HCT116 (cell line): Measurements from ENCODE around the gene ZNF619. TPM values are rescaled to one million over a fixed set of nuclear protein-coding genes. Genes with fewer than 3 reads are reported as not detected.

Experiments used
- ATAC-seq: fragments of 200-7000 bp; cut with Tn5 transposase; 2 replicates; pipeline ENCODE4 v1.9.1; 2020; ENCODE audit warnings: mild to moderate bottlenecking, moderate library complexity
- BruUV-seq: library from RNA; stranded (reverse); fragments of 400-500 nt; replicated peaks from 2 replicates; lab custom pipeline; 2021; lab: Mats Ljungman, UMichigan
- CTCF ChIA-PET: fragments of 300-600 bp; sonication (Branson Sonifier 250); formaldehyde crosslinking; loops from one replicate; lab custom pipeline; 2021; ENCODE audit warnings: antibody characterized with exemption; lab: Charles Lee
- POLR2A ChIA-PET: fragments of 300-600, 350-600 bp; sonication (Branson Sonifier 250); formaldehyde crosslinking; loops from one replicate; lab custom pipeline; 2021; ENCODE audit warnings: antibody characterized with exemption; lab: Charles Lee
- RAD21 ChIA-PET, 2 experiments: fragments of 300-600 bp; sonication (Branson Sonifier 250); formaldehyde crosslinking; loops; one replicate each; lab custom pipeline; 2023; ENCODE audit warnings: low total read pairs in 2 of 2; ENCODE audit not compliant: uncharacterized antibody in 2 of 2, unreplicated experiment in 2 of 2, low non-redundant PET in 1 of 2; lab: Charles Lee
- DNase-seq: peaks from one replicate; pipeline ENCODE4 v3.0.0-alpha.2; 2010; ENCODE audit warnings: low read depth, low spot score
- H2AFZ ChIP-seq: fragments of 200-600 bp; shearing (Covaris generic), sonication (generic); 2 replicates; pipeline ENCODE4 v1.6.1; 2017; ENCODE audit warnings: low read depth, mixed run types, mixed read lengths, antibody characterized with exemption, low read length; ENCODE audit not compliant: poor library complexity, severe bottlenecking
- H3K27ac ChIP-seq: 2 replicates; pipeline ENCODE4 v1.5.1; 2012; ENCODE audit warnings: low read depth, low read length
- H3K27me3 ChIP-seq: fragments of 200-600 bp; sonication (generic); 2 replicates; pipeline ENCODE4 v1.6.1; 2016; ENCODE audit warnings: mixed run types, low read length, mixed read lengths; ENCODE audit not compliant: insufficient read depth
- H3K36me3 ChIP-seq, 2 experiments: fragments of 200-500 bp in 1 of 2; fragments of 200-600 bp in 1 of 2; sonication (Bioruptor generic) in 1 of 2; sonication (generic) in 1 of 2; 2 replicates each; pipeline versions ENCODE4 v1.5.1 to v1.6.1; 2014 to 2016; ENCODE audit warnings: low read length in 2 of 2, inconsistent platforms in 1 of 2, mixed read lengths in 1 of 2, mixed run types in 1 of 2; ENCODE audit not compliant: insufficient read depth in 2 of 2, control insufficient read depth in 1 of 2
- H3K4me1 ChIP-seq, 2 experiments: fragments of 200-600 bp in 1 of 2; sonication (generic) in 1 of 2; 2 replicates each; pipeline versions ENCODE4 v1.5.1 to v1.6.1; 2012 to 2017; ENCODE audit warnings: low read length in 2 of 2, inconsistent platforms in 1 of 2, mild to moderate bottlenecking in 1 of 2, mixed read lengths in 1 of 2, mixed run types in 1 of 2, moderate library complexity in 1 of 2; ENCODE audit not compliant: insufficient read depth in 2 of 2, control insufficient read depth in 1 of 2
- H3K4me2 ChIP-seq: fragments of 200-600 bp; sonication (generic); 2 replicates; pipeline ENCODE4 v1.6.1; 2017; ENCODE audit warnings: mixed run types, low read length, mixed read lengths
- H3K4me3 ChIP-seq, 2 experiments: fragments of 200-600 bp in 1 of 2; sonication (generic) in 1 of 2; replicated peaks in 1 of 2; 2 replicates each; pipeline ENCODE4 v1.5.1; 2011 to 2016; ENCODE audit warnings: low read length in 2 of 2, control low read depth in 1 of 2, low read depth in 1 of 2, mild to moderate bottlenecking in 1 of 2, mixed read lengths in 1 of 2, mixed run types in 1 of 2
- H3K79me2 ChIP-seq: fragments of 200-600 bp; sonication (generic); 2 replicates; pipeline ENCODE4 v1.6.1; 2017; ENCODE audit warnings: mild to moderate bottlenecking, mixed run types, low read length, moderate library complexity, mixed read lengths; ENCODE audit not compliant: insufficient read depth
- H3K9ac ChIP-seq: fragments of 200-600 bp; sonication (generic); 2 replicates; pipeline ENCODE4 v1.6.1; 2016; ENCODE audit warnings: low read length, mixed read lengths
- H3K9me2 ChIP-seq: fragments of 200-600 bp; sonication (generic), shearing (Covaris generic); 2 replicates; pipeline ENCODE4 v1.6.1; 2017; ENCODE audit warnings: mixed run types, mild to moderate bottlenecking, moderate library complexity; ENCODE audit not compliant: insufficient read depth
- H3K9me3 ChIP-seq, 2 experiments: fragments of 200-500 bp in 1 of 2; fragments of 200-600 bp in 1 of 2; sonication (Bioruptor generic) in 1 of 2; sonication (generic) in 1 of 2; 2 replicates each; pipeline ENCODE4 v1.6.1; 2014 to 2017; ENCODE audit warnings: low read length in 2 of 2, mixed read lengths in 2 of 2, inconsistent platforms in 1 of 2, low read depth in 1 of 2, mild to moderate bottlenecking in 1 of 2, mixed run types in 1 of 2, moderate library complexity in 1 of 2; ENCODE audit not compliant: control insufficient read depth in 1 of 2, insufficient read depth in 1 of 2
- H4K20me1 ChIP-seq: fragments of 200-600 bp; sonication (generic), shearing (Covaris generic); 2 replicates; pipeline ENCODE4 v1.6.1; 2017; ENCODE audit warnings: mixed run types, mild to moderate bottlenecking, moderate library complexity; ENCODE audit not compliant: insufficient read depth
- CBX3 ChIP-seq: IDR thresholded peaks from 2 replicates; pipeline ENCODE4 v1.6.1; 2012; ENCODE audit warnings: low read depth
- CEBPB ChIP-seq: IDR thresholded peaks from 2 replicates; pipeline ENCODE4 v1.6.1; 2012; ENCODE audit warnings: low read depth
- EZH2phosphoT487 ChIP-seq: fragments of 200-600 bp; IDR thresholded peaks from 2 replicates; pipeline ENCODE4 v1.6.1; 2018; ENCODE audit warnings: antibody characterized with exemption, borderline replicate concordance
- FOSL1 ChIP-seq: IDR thresholded peaks from 2 replicates; pipeline ENCODE4 v1.6.1; 2012; ENCODE audit warnings: low read depth
- RAD21 ChIP-seq: IDR thresholded peaks from 2 replicates; pipeline ENCODE4 v1.6.1; 2012; ENCODE audit warnings: low read depth, mild to moderate bottlenecking
- SRF ChIP-seq: IDR thresholded peaks from 2 replicates; pipeline ENCODE4 v1.6.1; 2012; ENCODE audit warnings: low read depth
- TCF7L2 ChIP-seq: IDR thresholded peaks from 2 replicates; pipeline ENCODE4 v1.7.0; 2011; ENCODE audit warnings: borderline replicate concordance, inconsistent platforms; ENCODE audit not compliant: insufficient read depth, insufficient read length; ENCODE audit errors: extremely low read depth
- YY1 ChIP-seq: IDR thresholded peaks from 2 replicates; pipeline ENCODE4 v1.6.1; 2011; ENCODE audit warnings: low read length, low read depth, moderate library complexity, mild to moderate bottlenecking; ENCODE audit not compliant: insufficient replicate concordance; ENCODE audit errors: extremely low read depth
- ZNF274 ChIP-seq: fragments of 200-500 bp; sonication (Bioruptor generic); IDR thresholded peaks from 2 replicates; pipeline ENCODE4 v1.6.1; 2014; ENCODE audit warnings: mild to moderate bottlenecking, low read depth, low read length, inconsistent platforms
- intact Hi-C: fragments of 100-400 bp; cut with micrococcal nuclease; formaldehyde crosslinking; loops from 2 replicates; pipeline ENCODE4 v1.10.0; 2022
- total RNA-seq: library from RNA; stranded (reverse); gene quantifications from one replicate; pipeline ENCODE4 v1.2.1, GENCODE V29; 2021; ENCODE audit not compliant: unreplicated experiment
- TF ChIP-seq, protein P1 (sequence below): IDR thresholded peaks from 2 replicates; pipeline ENCODE4 v1.6.1; 2012; ENCODE audit warnings: low read depth
- TF ChIP-seq, protein P2 (sequence below): IDR thresholded peaks from 2 replicates; pipeline ENCODE4 v1.6.1; 2012
- TF ChIP-seq, protein P3 (sequence below): IDR thresholded peaks from 2 replicates; pipeline ENCODE4 v1.6.1; 2012
- TF ChIP-seq, protein P4 (sequence below): IDR thresholded peaks from 2 replicates; pipeline ENCODE4 v1.6.1; 2011; ENCODE audit warnings: mild to moderate bottlenecking, low read length, moderate library complexity; ENCODE audit not compliant: insufficient replicate concordance; ENCODE audit errors: extremely low read depth

ZNF619 gene
- total RNA-seq, 1 experiment from 2014 or later, result 7.3 TPM

DNA sequence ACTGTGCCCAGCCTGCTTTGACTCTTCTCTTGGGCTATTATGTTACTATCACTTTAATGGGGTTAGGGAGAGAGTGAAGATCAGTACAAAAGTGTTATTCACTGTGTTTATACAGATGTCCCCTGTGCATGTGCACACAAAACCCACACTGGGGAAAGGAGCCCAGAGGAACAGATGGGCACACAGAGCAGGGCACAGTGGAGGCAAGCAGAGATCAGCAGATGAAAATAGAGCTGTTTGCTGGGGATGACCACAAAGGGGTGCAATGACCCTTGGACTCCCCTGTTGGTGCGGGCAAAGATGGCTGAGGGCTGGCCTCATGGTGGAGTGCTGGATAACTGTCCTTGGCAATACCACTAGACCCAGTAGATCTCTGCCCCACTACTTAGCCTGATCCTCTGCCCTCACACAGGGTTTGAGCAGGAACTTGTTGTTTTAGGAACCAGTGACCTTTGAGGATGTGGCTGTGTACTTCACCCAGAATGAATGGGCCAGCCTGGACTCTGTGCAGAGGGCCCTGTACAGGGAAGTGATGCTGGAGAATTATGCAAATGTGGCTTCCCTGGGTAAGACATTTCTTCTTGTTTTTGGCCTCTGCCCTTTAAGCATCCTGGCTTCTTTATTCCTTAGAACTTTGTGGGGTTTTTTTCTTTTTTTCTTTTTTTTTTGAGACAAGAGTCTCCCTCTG lies 34.3 kb downstream of the ZNF619 start:
- Histone ChIP-seq H3K9ac (no peak overlapping the region), H3K9me3 (no peaks in the 10 kb centered on the region), H2AFZ (no peak overlapping the region), H3K4me3 (no peak overlapping the region), H3K79me2 (peaks cover 4% of the 10 kb centered on the region; the same call in 1 of the 2 replicates), H3K9me2 (no peaks in the 10 kb centered on the region), H3K27me3 (no peaks in the 10 kb centered on the region), H3K36me3 (peaks cover 10% of the 10 kb centered on the region in 2 experiments; a peak in 3 of 4 replicates), H3K27ac (no peak overlapping the region), H4K20me1 (no peaks in the 10 kb centered on the region), H3K4me1 (peaks cover 0 to 7% of the 10 kb centered on the region in 2 experiments; a peak in 2 of 4 replicates), H3K4me2 (no peak overlapping the region)
- intact Hi-C loops, result no loop called here
- no peak for ATAC-seq
- ChIA-PET POLR2A (no interaction called here), CTCF (no interaction called here), RAD21 (no interaction called here)
- DNase-seq, result no peak
- TF ChIP-seq EZH2phosphoT487, result no peak
- no peak for TF ChIP-seq ZNF274
- TF ChIP-seq, protein P1, sequence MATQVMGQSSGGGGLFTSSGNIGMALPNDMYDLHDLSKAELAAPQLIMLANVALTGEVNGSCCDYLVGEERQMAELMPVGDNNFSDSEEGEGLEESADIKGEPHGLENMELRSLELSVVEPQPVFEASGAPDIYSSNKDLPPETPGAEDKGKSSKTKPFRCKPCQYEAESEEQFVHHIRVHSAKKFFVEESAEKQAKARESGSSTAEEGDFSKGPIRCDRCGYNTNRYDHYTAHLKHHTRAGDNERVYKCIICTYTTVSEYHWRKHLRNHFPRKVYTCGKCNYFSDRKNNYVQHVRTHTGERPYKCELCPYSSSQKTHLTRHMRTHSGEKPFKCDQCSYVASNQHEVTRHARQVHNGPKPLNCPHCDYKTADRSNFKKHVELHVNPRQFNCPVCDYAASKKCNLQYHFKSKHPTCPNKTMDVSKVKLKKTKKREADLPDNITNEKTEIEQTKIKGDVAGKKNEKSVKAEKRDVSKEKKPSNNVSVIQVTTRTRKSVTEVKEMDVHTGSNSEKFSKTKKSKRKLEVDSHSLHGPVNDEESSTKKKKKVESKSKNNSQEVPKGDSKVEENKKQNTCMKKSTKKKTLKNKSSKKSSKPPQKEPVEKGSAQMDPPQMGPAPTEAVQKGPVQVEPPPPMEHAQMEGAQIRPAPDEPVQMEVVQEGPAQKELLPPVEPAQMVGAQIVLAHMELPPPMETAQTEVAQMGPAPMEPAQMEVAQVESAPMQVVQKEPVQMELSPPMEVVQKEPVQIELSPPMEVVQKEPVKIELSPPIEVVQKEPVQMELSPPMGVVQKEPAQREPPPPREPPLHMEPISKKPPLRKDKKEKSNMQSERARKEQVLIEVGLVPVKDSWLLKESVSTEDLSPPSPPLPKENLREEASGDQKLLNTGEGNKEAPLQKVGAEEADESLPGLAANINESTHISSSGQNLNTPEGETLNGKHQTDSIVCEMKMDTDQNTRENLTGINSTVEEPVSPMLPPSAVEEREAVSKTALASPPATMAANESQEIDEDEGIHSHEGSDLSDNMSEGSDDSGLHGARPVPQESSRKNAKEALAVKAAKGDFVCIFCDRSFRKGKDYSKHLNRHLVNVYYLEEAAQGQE, result no peak
- no peak for TF ChIP-seq CBX3
- TF ChIP-seq YY1, result no peak
- TF ChIP-seq RAD21, result no peak
- TF ChIP-seq, protein P2, sequence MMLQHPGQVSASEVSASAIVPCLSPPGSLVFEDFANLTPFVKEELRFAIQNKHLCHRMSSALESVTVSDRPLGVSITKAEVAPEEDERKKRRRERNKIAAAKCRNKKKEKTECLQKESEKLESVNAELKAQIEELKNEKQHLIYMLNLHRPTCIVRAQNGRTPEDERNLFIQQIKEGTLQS, result no peak
- TF ChIP-seq SRF, result no peak
- TF ChIP-seq FOSL1, result no peak
- TF ChIP-seq, protein P3, sequence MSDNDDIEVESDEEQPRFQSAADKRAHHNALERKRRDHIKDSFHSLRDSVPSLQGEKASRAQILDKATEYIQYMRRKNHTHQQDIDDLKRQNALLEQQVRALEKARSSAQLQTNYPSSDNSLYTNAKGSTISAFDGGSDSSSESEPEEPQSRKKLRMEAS, result no peak
- TF ChIP-seq TCF7L2, result no peak
- no peak for TF ChIP-seq CEBPB
- TF ChIP-seq, protein P4, sequence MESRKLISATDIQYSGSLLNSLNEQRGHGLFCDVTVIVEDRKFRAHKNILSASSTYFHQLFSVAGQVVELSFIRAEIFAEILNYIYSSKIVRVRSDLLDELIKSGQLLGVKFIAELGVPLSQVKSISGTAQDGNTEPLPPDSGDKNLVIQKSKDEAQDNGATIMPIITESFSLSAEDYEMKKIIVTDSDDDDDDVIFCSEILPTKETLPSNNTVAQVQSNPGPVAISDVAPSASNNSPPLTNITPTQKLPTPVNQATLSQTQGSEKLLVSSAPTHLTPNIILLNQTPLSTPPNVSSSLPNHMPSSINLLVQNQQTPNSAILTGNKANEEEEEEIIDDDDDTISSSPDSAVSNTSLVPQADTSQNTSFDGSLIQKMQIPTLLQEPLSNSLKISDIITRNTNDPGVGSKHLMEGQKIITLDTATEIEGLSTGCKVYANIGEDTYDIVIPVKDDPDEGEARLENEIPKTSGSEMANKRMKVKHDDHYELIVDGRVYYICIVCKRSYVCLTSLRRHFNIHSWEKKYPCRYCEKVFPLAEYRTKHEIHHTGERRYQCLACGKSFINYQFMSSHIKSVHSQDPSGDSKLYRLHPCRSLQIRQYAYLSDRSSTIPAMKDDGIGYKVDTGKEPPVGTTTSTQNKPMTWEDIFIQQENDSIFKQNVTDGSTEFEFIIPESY, result no peak
- no TSS peak for BruUV-seq
